Measurements from ENCODE around the gene USP6. TPM values are rescaled to one million over a fixed set of nuclear protein-coding genes. Genes with fewer than 3 reads are reported as not detected.
"Not testable (repeated sequence)": the region's sequence is repeated elsewhere in the genome, so short reads cannot be mapped to it uniquely, and the experiment has no call there.

USP6 gene
- total RNA-seq, 1 donor: 0.10 TPM

GRCh38 chr17:5128905-5129535, 13.2 kb downstream of the USP6 start:
- no peaks in the 10 kb centered on the region for H3K9me3 ChIP-seq (ENCODE audit: low read depth, low read length)

GRCh38 chr17:5129770-5130169, 13.9 kb downstream of the USP6 start:
- not testable (repeated sequence) for H3K4me3 ChIP-seq (ENCODE audit: low read length); H3K9me3 ChIP-seq (ENCODE audit: low read depth, low read length); H3K27me3 ChIP-seq (ENCODE audit: insufficient read depth, low read length); H3K4me1 ChIP-seq (ENCODE audit: insufficient read depth, low read length)

More at GRCh38 chr17:5128905-5129535, 13.2 kb downstream of the USP6 start:
- Histone ChIP-seq H3K4me3 (ENCODE audit: low read length) (no peak overlapping the region), H3K27me3 (ENCODE audit: insufficient read depth, low read length) (peaks cover 4% of the 10 kb centered on the region), H3K4me1 (ENCODE audit: insufficient read depth, low read length) (no peaks in the 10 kb centered on the region)

GRCh38 chr17:5130261-5130660, 14.4 kb downstream of the USP6 start:
- not testable (repeated sequence) for H3K27me3 ChIP-seq (ENCODE audit: insufficient read depth, low read length); H3K4me1 ChIP-seq (ENCODE audit: insufficient read depth, low read length); H3K4me3 ChIP-seq (ENCODE audit: low read length); H3K9me3 ChIP-seq (ENCODE audit: low read depth, low read length)

- H3K27me3 ChIP-seq (ENCODE audit: insufficient read depth, low read length): not testable (repeated sequence)
These were observed 14.9 kb downstream of the USP6 start for GRCh38 chr17:5130687-5131086.

GRCh38 chr17:5131146-5131715, 15.4 kb downstream of the USP6 start:
- Histone ChIP-seq H3K27me3 (ENCODE audit: insufficient read depth, low read length) (no peaks in the 10 kb centered on the region), H3K9me3 (ENCODE audit: low read depth, low read length) (no peaks in the 10 kb centered on the region), H3K4me3 (ENCODE audit: low read length) (no peak overlapping the region), H3K4me1 (ENCODE audit: insufficient read depth, low read length) (no peaks in the 10 kb centered on the region)

More at GRCh38 chr17:5130687-5131086, 14.9 kb downstream of the USP6 start:
- H3K4me1 ChIP-seq (ENCODE audit: insufficient read depth, low read length); H3K4me3 ChIP-seq (ENCODE audit: low read length); H3K9me3 ChIP-seq (ENCODE audit: low read depth, low read length): not testable (repeated sequence)

- not testable (repeated sequence) for H3K4me1 ChIP-seq (ENCODE audit: insufficient read depth, low read length); H3K4me3 ChIP-seq (ENCODE audit: low read length); H3K9me3 ChIP-seq (ENCODE audit: low read depth, low read length); H3K27me3 ChIP-seq (ENCODE audit: insufficient read depth, low read length)
These were observed 16.1 kb downstream of the USP6 start for GRCh38 chr17:5131799-5132502.

- H3K4me1 ChIP-seq (ENCODE audit: insufficient read depth, low read length): not testable (repeated sequence)
These were observed 16.8 kb downstream of the USP6 start for GRCh38 chr17:5132503-5133225.

GRCh38 chr17:5133311-5133710, 17.5 kb downstream of the USP6 start:
- no peak overlapping the region for H3K4me3 ChIP-seq (ENCODE audit: low read length)

More at GRCh38 chr17:5132503-5133225, 16.8 kb downstream of the USP6 start:
- not testable (repeated sequence) for H3K4me3 ChIP-seq (ENCODE audit: low read length); H3K27me3 ChIP-seq (ENCODE audit: insufficient read depth, low read length); H3K9me3 ChIP-seq (ENCODE audit: low read depth, low read length)

GRCh38 chr17:5133961-5134360, 18.1 kb downstream of the USP6 start:
- H3K9me3 ChIP-seq (ENCODE audit: low read depth, low read length); H3K4me1 ChIP-seq (ENCODE audit: insufficient read depth, low read length); H3K27me3 ChIP-seq (ENCODE audit: insufficient read depth, low read length); H3K4me3 ChIP-seq (ENCODE audit: low read length): not testable (repeated sequence)

More at GRCh38 chr17:5133311-5133710, 17.5 kb downstream of the USP6 start:
- H3K9me3 ChIP-seq (ENCODE audit: low read depth, low read length): no peaks in the 10 kb centered on the region
- no peaks in the 10 kb centered on the region for H3K4me1 ChIP-seq (ENCODE audit: insufficient read depth, low read length)
- H3K27me3 ChIP-seq (ENCODE audit: insufficient read depth, low read length): no peaks in the 10 kb centered on the region

- H3K4me1 ChIP-seq (ENCODE audit: insufficient read depth, low read length); H3K9me3 ChIP-seq (ENCODE audit: low read depth, low read length); H3K27me3 ChIP-seq (ENCODE audit: insufficient read depth, low read length); H3K4me3 ChIP-seq (ENCODE audit: low read length): not testable (repeated sequence)
These were observed 18.7 kb downstream of the USP6 start for GRCh38 chr17:5134571-5134970.

GRCh38 chr17:5135131-5135712, 19.4 kb downstream of the USP6 start:
- H3K27me3 ChIP-seq (ENCODE audit: insufficient read depth, low read length); H3K9me3 ChIP-seq (ENCODE audit: low read depth, low read length); H3K4me1 ChIP-seq (ENCODE audit: insufficient read depth, low read length); H3K4me3 ChIP-seq (ENCODE audit: low read length): not testable (repeated sequence)

GRCh38 chr17:5135726-5136579, 20.1 kb downstream of the USP6 start:
- Histone ChIP-seq H3K27me3 (ENCODE audit: insufficient read depth, low read length) (no peaks in the 10 kb centered on the region), H3K9me3 (ENCODE audit: low read depth, low read length) (no peaks in the 10 kb centered on the region), H3K4me1 (ENCODE audit: insufficient read depth, low read length) (no peaks in the 10 kb centered on the region), H3K4me3 (ENCODE audit: low read length) (no peak overlapping the region)

- not testable (repeated sequence) for H3K4me3 ChIP-seq (ENCODE audit: low read length); H3K27me3 ChIP-seq (ENCODE audit: insufficient read depth, low read length); H3K9me3 ChIP-seq (ENCODE audit: low read depth, low read length); H3K4me1 ChIP-seq (ENCODE audit: insufficient read depth, low read length)
These were observed 21.0 kb downstream of the USP6 start for GRCh38 chr17:5136580-5137412.
